ENCODE data around the gene FER.
"Not testable (repeated sequence)": the region's sequence is repeated elsewhere in the genome, so short reads cannot be mapped to it uniquely, and the experiment has no call there.

Gene FER

GRCh38 chr5:108748401-108749127 is 867 bp downstream of the FER start:
- DNase-seq, result peak; percentile 97

- DNase-seq, result peak; percentile 34
Observed at GRCh38 chr5:108749128-108749861, 1.6 kb downstream of the FER start.

GRCh38 chr5:108753331-108753730 is 5.6 kb downstream of the FER start:
- DNase-seq, result no peak

- no peak for DNase-seq
Observed at GRCh38 chr5:108753877-108754276, 6.2 kb downstream of the FER start.

GRCh38 chr5:108760512-108760911 is 12.8 kb downstream of the FER start:
- DNase-seq, result no peak

GRCh38 chr5:108762660-108763059 is 15.0 kb downstream of the FER start:
- DNase-seq, result no peak

- peak; percentile 4 for DNase-seq
Observed at GRCh38 chr5:108763222-108763916, 15.7 kb downstream of the FER start.

GRCh38 chr5:108765647-108766046 is 17.9 kb downstream of the FER start:
- DNase-seq, result no peak

- DNase-seq, result not testable (repeated sequence)
Observed at GRCh38 chr5:108766916-108767315, 19.2 kb downstream of the FER start.

GRCh38 chr5:108769352-108769751 is 21.7 kb downstream of the FER start:
- DNase-seq, result no peak

- DNase-seq, result no peak
Observed at GRCh38 chr5:108772626-108773025, 24.9 kb downstream of the FER start.

- no peak for DNase-seq
Observed at GRCh38 chr5:108773330-108773729, 25.6 kb downstream of the FER start.

- not testable (repeated sequence) for DNase-seq
Observed at GRCh38 chr5:108774079-108774478, 26.4 kb downstream of the FER start.

- not testable (repeated sequence) for DNase-seq
Observed at GRCh38 chr5:108777582-108777981, 29.9 kb downstream of the FER start.

GRCh38 chr5:108784577-108784976 is 36.9 kb downstream of the FER start:
- DNase-seq, result not testable (repeated sequence)

GRCh38 chr5:108786806-108787483 is 39.2 kb downstream of the FER start:
- DNase-seq, result no peak

GRCh38 chr5:108788142-108788541 is 40.4 kb downstream of the FER start:
- no peak for DNase-seq

GRCh38 chr5:108793207-108793606 is 45.5 kb downstream of the FER start:
- DNase-seq, result no peak

GRCh38 chr5:108794349-108794748 is 46.7 kb downstream of the FER start:
- DNase-seq, result not testable (repeated sequence)

- DNase-seq, result no peak
Observed at GRCh38 chr5:108797396-108797795, 49.7 kb downstream of the FER start.

GRCh38 chr5:108797986-108798385 is 50.3 kb downstream of the FER start:
- DNase-seq, result no peak

GRCh38 chr5:108798513-108799265 is 51.0 kb downstream of the FER start:
- no peak for DNase-seq
